Measurements from ENCODE around the gene NME5. TPM values are rescaled to one million over a fixed set of nuclear protein-coding genes. Genes with fewer than 3 reads are reported as not detected.

The NME5 gene
- total and polyA plus RNA-seq, 4 donors: 0.09 to 1.3 (median 0.40) TPM

- Histone ChIP-seq H3K9ac (ENCODE audit: low read depth in 1 of 2, low read length in 2 of 2) (no peak overlapping the region), H3K27ac (ENCODE audit: low read depth in 1 of 2, low read length in 2 of 2) (no peak overlapping the region), H3K9me3 (ENCODE audit: control insufficient read depth in 4 of 4, low read length in 3 of 4) (no peaks in the 10 kb centered on the region), H3K27me3 (ENCODE audit: control insufficient read depth in 4 of 4, insufficient read depth in 4 of 4, low read length in 3 of 4) (no peaks in the 10 kb centered on the region), H3K4me1 (ENCODE audit: control insufficient read depth in 4 of 4, insufficient read depth in 4 of 4, low read length in 3 of 4) (no peaks in the 10 kb centered on the region), H3K36me3 (ENCODE audit: control insufficient read depth in 4 of 4, insufficient read depth in 3 of 4, low read depth in 1 of 4, low read length in 3 of 4) (peaks cover 9 to 72% (median 48%) of the 10 kb centered on the region in 4 donors), H3K4me3 (ENCODE audit: low read depth in 1 of 3, low read length in 3 of 3) (no peak overlapping the region)
- no peak for DNase-seq (ENCODE audit: low spot score)
- WGBS: 96% methylated on average over 3 of the region's 3 CpGs
- TF ChIP-seq, protein P1, sequence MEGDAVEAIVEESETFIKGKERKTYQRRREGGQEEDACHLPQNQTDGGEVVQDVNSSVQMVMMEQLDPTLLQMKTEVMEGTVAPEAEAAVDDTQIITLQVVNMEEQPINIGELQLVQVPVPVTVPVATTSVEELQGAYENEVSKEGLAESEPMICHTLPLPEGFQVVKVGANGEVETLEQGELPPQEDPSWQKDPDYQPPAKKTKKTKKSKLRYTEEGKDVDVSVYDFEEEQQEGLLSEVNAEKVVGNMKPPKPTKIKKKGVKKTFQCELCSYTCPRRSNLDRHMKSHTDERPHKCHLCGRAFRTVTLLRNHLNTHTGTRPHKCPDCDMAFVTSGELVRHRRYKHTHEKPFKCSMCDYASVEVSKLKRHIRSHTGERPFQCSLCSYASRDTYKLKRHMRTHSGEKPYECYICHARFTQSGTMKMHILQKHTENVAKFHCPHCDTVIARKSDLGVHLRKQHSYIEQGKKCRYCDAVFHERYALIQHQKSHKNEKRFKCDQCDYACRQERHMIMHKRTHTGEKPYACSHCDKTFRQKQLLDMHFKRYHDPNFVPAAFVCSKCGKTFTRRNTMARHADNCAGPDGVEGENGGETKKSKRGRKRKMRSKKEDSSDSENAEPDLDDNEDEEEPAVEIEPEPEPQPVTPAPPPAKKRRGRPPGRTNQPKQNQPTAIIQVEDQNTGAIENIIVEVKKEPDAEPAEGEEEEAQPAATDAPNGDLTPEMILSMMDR (IDR thresholded peaks at IDR 0.05; ENCODE audit: low read depth, low read length, missing input control): no peak
- TF ChIP-seq, protein P2, sequence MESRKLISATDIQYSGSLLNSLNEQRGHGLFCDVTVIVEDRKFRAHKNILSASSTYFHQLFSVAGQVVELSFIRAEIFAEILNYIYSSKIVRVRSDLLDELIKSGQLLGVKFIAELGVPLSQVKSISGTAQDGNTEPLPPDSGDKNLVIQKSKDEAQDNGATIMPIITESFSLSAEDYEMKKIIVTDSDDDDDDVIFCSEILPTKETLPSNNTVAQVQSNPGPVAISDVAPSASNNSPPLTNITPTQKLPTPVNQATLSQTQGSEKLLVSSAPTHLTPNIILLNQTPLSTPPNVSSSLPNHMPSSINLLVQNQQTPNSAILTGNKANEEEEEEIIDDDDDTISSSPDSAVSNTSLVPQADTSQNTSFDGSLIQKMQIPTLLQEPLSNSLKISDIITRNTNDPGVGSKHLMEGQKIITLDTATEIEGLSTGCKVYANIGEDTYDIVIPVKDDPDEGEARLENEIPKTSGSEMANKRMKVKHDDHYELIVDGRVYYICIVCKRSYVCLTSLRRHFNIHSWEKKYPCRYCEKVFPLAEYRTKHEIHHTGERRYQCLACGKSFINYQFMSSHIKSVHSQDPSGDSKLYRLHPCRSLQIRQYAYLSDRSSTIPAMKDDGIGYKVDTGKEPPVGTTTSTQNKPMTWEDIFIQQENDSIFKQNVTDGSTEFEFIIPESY (IDR thresholded peaks at IDR 0.05): no peak
- TF ChIP-seq, protein P3, sequence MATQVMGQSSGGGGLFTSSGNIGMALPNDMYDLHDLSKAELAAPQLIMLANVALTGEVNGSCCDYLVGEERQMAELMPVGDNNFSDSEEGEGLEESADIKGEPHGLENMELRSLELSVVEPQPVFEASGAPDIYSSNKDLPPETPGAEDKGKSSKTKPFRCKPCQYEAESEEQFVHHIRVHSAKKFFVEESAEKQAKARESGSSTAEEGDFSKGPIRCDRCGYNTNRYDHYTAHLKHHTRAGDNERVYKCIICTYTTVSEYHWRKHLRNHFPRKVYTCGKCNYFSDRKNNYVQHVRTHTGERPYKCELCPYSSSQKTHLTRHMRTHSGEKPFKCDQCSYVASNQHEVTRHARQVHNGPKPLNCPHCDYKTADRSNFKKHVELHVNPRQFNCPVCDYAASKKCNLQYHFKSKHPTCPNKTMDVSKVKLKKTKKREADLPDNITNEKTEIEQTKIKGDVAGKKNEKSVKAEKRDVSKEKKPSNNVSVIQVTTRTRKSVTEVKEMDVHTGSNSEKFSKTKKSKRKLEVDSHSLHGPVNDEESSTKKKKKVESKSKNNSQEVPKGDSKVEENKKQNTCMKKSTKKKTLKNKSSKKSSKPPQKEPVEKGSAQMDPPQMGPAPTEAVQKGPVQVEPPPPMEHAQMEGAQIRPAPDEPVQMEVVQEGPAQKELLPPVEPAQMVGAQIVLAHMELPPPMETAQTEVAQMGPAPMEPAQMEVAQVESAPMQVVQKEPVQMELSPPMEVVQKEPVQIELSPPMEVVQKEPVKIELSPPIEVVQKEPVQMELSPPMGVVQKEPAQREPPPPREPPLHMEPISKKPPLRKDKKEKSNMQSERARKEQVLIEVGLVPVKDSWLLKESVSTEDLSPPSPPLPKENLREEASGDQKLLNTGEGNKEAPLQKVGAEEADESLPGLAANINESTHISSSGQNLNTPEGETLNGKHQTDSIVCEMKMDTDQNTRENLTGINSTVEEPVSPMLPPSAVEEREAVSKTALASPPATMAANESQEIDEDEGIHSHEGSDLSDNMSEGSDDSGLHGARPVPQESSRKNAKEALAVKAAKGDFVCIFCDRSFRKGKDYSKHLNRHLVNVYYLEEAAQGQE (IDR thresholded peaks at IDR 0.05): no peak
- TF ChIP-seq RAD21 (IDR thresholded peaks at IDR 0.05) (no peak), GABPA (IDR thresholded peaks at IDR 0.05 in 1 of 2, conservative IDR thresholded peaks at IDR 0.05 in 1 of 2) (no peak), JUND (IDR thresholded peaks at IDR 0.05) (no peak), HNF4G (IDR thresholded peaks at IDR 0.05) (no peak), FOXA1 (IDR thresholded peaks at IDR 0.05) (no peak), MAX (IDR thresholded peaks at IDR 0.05) (no peak), ATF3 (IDR thresholded peaks at IDR 0.05) (no peak), RXRA (IDR thresholded peaks at IDR 0.05) (no peak), HNF4A (conservative IDR thresholded peaks at IDR 0.05) (no peak), NR2F2 (IDR thresholded peaks at IDR 0.05) (no peak), YY1 (IDR thresholded peaks at IDR 0.05) (no peak)
These were observed 49.4 kb upstream of the NME5 start for GRCh38 chr5:138188626-138189025.

DNA sequence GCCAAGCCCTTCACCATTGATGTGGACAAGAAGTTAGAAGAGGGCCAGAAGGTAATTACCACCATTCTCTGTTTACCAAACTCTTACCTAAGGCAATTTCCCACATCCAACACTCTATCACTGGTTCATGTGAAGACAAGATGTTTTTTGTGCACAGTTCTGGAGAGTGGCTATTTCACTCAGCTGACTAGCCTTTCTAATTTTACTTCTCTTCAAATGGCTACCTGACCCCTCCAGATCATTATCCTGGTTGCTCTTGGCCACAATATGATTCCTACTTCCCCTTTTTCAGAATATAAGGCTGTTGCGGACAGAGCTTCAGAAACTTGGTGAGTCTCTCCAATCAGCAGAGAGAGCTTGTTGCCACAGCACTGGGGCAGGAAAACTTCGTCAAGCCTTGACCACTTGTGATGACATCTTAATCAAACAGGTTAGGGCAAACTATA, 46.8 kb upstream of the NME5 start:
- no peak for TF ChIP-seq YY1 (IDR thresholded peaks at IDR 0.05)
- H3K36me3 ChIP-seq (ENCODE audit: control insufficient read depth in 4 of 4, insufficient read depth in 3 of 4, low read depth in 1 of 4, low read length in 3 of 4): peaks cover 9 to 52% (median 34%) of the 10 kb centered on the region in 4 donors
- no peak overlapping the region for H3K27ac ChIP-seq (ENCODE audit: low read depth in 1 of 2, low read length in 2 of 2)
- H3K9ac ChIP-seq (ENCODE audit: low read depth in 1 of 2, low read length in 2 of 2): no peak overlapping the region
- DNase-seq (ENCODE audit: low spot score): no peak
- H3K9me3 ChIP-seq (ENCODE audit: control insufficient read depth in 4 of 4, low read length in 3 of 4): no peaks in the 10 kb centered on the region
- H3K4me3 ChIP-seq (ENCODE audit: low read depth in 1 of 3, low read length in 3 of 3): no peak overlapping the region
- H3K4me1 ChIP-seq (ENCODE audit: control insufficient read depth in 4 of 4, insufficient read depth in 4 of 4, low read length in 3 of 4): no peaks in the 10 kb centered on the region
- WGBS: 94% methylated on average over 2 of the region's 2 CpGs
- H3K27me3 ChIP-seq (ENCODE audit: control insufficient read depth in 4 of 4, insufficient read depth in 4 of 4, low read length in 3 of 4): no peaks in the 10 kb centered on the region

All from liver (tissue), 9 donors.